GM23338 (cell line): ENCODE data around the gene KLHL28.

Experiments
- CTCF ChIP-seq, 2 experiments: fragments of 200-600 bp in 1 of 2; sonication (generic) in 1 of 2; conservative IDR thresholded peaks; 2 replicates each; pipeline versions ENCODE4 v1.5.1 to v1.6.1; 2016 to 2017; ENCODE audit warnings: antibody characterized with exemption in 2 of 2, low read depth in 2 of 2, mild to moderate bottlenecking in 2 of 2, moderate library complexity in 1 of 2
- EZH2phosphoT487 ChIP-seq: fragments of 200-600 bp; sonication (generic); IDR thresholded peaks from one replicate; pipeline ENCODE4 v1.8.1; 2018; ENCODE audit warnings: antibody characterized with exemption; ENCODE audit not compliant: unreplicated experiment
- JUNB ChIP-seq: IDR thresholded peaks from one replicate; pipeline ENCODE4 v1.6.1; 2016; ENCODE audit warnings: antibody characterized with exemption; ENCODE audit not compliant: unreplicated experiment

GRCh38 chr14:44995196-44995595 is 33.4 kb upstream of the KLHL28 start:
- TF ChIP-seq CTCF (conservative IDR thresholded peaks at IDR 0.05; ENCODE audit: low read depth in 2 of 2) (no peak), JUNB (no peak), EZH2phosphoT487 (no peak)
